ENCODE data around the gene ATP8A1.

Gene ATP8A1

DNA sequence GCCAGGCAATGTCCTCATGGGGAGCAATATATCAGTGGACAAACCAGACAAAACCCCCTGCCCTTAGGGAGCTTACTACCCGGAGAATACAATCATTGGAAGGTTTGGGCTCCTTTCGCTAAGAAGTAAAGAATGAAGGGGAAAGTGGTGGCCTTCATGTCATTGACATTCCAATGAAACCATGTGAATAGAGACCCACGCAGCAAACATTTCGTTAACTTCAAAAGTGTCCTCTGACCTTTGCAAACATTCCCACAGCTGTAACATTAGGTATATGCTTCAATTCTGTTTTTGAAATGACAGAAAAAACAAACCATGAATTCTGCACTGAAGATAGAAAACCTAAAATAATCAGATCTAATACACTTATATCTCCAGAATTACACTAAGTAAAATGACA, 7.0 kb downstream of the ATP8A1 start:
- no peak for DNase-seq (ENCODE audit: low spot score)

DNA sequence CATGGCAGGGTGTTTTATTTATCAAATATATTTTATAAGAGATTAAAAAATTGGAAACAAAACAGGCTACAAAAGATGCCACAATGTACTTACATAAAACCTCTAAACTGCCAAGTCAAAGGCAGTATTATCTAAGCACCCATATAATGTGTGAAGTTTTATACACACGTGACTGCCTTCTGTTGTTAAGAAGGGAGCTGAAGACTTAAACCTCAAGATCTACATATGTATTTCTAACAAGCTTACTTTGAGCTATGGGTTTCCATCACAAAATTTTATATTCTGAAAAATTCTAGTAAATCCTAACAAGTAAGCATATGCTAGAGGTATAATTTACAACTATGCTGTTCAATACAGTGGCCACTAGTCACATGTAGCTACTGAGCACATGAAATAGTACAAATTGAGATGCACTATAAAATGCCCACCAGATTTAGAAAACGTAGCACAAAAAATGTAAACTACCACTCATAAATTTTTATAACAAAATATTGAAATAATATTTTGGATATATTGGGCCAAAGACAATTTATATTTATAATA, 9.8 kb downstream of the ATP8A1 start:
- DNase-seq (ENCODE audit: low spot score), result no peak

DNA sequence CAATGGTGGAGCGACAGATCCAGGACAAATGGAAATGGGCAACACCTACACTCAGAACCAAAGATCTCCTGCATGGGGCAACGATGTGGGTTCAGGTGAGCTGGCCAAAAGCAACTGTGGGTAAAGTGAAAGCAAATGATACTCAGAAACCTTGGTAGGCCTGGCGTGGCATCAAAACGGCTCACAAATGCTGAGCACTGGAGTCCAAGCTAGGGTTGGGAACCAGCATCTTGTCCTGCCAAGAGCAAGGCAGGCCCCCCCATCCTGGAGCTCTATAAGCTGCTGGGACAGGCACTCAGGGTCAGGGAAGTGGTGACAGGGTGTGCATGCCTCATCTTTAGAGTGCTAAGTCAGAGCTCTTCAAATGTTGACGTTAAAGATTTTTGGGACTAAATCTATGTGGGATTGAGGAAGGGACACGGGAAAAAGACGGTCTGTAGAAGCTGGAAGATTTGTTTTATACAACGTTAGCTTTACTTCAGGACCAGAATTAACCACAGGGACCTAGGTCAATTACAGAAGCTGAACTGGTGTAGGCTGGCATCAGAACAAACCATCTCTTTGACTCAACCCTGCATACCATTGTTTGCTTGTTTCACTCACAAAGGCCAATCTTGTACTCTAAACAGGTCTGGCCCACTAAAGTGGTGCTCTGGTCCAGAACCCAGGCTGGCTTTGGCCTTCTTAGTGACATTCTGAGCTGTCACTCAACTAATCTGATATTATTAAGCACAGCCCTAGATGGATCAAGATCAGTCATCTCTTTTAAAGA, 10.7 kb downstream of the ATP8A1 start:
- no peak for DNase-seq (ENCODE audit: low spot score)

DNA sequence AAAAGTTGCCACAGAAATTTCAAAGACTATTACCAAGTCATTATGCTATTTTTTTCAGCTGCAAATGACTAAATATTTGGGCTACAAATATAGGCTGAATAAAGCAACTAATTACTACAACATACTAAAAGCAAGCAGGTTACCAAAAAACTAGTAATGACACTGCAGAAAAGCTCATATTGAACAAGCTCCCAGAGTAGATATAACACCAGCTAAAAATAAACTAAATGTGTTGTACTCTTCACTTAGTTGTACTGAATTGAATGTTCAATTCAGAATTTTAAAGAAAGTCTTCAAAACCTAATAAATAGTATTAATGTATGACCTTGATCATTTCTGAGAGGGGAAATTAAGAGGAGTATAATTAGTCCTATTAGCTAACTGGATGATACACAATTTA, 12.0 kb downstream of the ATP8A1 start:
- no peak for DNase-seq (ENCODE audit: low spot score)

DNA sequence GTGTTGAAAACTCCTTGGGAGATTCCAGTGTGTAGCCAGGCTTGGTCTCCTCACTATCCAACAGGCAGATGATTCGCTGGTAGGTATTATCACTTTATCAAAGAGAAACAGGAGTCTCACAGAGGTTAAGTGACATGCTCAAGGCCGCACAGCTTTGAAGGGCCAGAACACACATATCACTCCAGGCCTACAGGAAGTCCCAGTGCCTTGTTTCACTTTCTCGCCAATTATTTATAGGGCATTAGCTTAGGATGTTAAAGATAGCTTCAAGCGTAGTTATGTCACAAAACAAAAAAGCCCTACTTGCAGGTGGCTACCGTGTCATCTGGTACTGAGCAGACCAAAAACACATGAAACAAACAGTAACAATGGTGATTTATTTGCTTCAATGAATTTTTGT, 13.2 kb downstream of the ATP8A1 start:
- DNase-seq (ENCODE audit: low spot score), result no peak

DNA sequence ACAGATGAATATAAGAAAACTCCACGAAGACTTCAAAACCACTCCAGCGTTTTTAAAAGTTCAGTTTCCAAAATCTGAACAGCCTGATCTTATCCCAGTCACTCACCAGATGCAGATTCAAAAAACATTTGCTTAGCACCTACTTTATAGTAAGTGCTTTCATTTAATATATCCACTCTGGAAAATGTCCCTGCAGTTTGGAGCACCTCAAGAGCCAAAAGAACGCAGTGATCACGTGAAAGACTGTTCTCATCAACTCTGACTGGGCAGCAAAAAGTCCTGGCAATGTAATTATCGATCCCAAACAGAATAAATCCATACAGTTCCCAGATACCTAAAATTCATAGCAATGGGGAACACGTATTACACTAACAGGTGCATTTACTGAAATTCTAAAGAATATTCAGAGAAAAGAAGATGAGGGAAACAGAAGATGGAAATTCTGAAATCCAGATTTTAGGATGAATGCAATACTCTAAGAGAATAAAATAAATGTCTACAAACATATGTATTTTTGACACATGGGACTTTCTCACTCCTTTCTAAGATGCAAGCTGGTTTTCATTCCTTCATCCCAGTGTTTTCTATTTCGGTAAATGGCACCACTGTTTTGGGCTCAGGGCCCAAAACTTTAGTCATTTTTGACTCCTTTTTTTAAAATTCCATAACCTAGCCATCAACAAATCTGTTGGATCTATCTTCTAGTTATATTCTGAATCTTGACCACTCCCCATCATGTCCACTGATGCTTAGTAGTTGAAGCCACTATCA, 13.9 kb downstream of the ATP8A1 start:
- DNase-seq (ENCODE audit: low spot score), result no peak

DNA sequence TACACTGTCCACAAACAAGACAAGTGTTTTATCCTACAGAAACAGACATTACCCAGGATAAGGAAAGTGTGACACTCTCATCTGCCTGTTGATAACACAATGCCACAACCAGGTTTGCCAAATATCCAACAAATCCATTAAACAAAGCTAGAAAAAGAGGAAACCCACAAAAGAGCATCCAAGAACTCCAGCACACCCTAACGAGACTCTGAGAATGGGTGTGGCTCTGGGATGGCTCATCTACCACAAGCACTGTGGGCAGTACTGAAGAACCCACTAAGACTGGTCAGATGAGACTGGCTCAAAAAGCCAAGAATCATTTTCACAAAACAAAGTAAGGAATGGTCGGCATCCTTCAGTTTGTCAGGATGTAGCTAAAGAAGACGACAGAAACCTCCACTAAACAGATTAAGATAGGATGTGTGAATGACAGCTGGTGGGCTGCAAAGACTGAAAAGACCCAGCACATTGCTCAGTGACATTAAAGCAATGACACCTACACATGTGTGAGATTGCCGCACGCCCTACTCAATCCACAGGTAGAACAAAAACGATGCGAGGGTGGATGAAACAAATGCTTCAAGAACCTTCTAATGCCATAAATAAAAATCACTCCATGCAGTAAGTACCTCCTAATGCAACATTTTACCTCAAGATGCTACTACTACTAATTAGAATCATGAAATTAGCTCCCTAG, 14.7 kb downstream of the ATP8A1 start:
- no peak for DNase-seq (ENCODE audit: low spot score)

DNA sequence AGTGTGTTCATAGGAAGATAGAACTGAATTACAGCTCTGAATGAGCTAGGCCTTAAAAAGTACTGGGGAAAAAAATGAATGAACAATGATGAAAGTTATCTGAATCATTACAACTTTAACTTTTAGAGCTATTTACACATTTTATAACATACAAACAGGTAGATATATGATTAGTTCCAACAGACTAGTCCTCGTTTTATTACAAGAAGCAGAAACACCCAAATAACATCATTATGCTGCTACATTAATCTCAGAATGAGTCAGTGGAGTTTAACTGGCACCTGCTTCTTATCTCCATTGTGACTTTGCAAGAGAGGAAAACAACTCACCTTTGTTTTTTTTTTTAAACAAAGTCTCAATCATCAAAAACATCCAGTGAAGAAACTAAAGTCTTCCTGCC, 15.2 kb downstream of the ATP8A1 start:
- no peak for DNase-seq (ENCODE audit: low spot score)

DNA sequence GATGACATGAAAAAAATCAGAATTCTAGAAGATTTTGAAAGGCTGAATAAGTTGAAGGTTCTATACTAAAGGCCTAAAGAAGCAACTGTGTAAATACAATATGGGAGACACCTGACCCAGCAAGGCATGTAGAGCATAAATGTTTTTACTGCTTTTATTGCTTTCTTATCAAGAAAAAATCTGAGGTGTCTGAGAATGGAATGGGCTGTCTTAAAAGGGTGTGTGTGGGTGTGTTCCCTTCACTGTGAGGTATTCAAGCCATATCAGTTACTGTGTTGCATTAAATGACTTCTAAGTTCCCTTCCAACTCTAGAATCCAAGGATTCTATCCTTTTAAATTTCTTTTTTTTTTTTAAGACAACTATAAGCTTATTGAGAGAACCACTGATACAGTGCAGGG, 15.7 kb downstream of the ATP8A1 start:
- DNase-seq (ENCODE audit: low spot score), result no peak

DNA sequence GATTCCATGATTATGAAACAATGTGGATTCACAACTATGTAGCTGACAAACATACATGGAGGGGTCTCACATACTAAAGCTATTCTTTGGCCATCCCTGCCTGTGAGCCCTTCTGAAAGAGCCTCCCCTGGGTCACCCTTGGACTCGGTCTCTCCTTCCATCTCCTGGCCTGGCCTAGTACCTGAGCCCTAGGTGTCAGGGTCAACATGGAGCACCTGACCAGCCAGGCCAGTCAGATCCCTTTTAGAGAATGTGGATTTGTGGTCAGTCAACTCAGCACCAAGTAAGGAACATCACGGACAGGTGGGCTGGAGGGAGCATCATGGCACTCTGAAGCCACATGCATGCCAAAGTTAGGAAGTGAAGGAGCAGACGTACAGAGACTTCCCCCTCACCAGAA, 16.3 kb downstream of the ATP8A1 start:
- DNase-seq (ENCODE audit: low spot score), result no peak

DNA sequence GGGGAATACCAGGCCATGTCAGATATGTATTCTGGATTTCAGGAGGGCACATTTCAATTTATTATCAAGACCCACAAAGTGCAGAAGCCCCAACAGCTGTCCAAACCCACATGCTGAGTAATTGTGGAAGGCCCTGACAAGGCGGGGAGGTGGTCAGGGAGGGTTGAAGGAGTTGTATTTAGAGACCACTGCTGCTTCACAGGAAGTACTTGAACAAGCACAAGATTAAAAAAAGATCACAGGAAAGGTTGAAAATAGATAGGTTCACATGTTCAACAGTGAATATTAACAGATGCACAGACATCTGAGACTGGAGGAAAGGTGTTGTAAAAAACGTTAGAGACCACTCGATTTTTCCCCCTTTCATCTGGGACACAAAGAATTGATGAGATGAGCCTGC, 17.9 kb downstream of the ATP8A1 start:
- no peak for DNase-seq (ENCODE audit: low spot score)

DNA sequence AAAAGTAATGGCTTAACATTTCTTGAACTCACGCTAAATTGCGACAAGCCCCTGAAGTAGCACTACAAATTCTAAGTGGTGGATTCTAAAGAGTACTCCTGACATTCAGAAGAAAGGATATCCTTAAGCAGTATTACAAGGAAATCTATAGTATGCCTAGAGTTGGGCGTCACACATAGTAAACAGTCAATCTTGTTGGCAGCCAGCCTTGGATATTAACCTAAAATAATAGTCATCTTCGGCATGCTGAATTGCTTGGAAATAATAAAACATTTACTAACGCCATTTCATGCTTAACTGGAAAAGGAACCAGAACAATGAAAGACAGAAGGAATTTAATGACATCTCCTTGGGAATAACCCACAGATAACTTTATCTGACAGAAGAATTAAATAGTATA, 18.6 kb downstream of the ATP8A1 start:
- no peak for DNase-seq (ENCODE audit: low spot score)

DNA sequence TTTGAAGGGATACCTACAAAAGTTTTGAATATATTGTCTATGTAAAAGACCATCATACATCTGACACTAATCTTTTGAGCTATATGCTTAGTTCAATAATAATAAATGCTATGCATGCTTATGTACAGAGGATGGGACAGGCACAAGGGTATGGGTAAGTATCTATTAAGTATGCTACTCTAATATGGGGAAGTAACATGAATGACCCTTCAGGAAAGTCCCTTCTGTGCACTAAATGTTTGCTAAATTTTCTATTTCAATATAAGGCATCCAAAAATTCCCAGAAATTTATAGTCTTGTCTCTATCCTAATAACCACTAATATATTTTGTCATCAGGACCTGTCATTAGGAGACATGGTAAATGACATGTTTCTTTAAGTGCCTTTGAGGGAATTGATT, 19.0 kb downstream of the ATP8A1 start:
- no peak for DNase-seq (ENCODE audit: low spot score)

DNA sequence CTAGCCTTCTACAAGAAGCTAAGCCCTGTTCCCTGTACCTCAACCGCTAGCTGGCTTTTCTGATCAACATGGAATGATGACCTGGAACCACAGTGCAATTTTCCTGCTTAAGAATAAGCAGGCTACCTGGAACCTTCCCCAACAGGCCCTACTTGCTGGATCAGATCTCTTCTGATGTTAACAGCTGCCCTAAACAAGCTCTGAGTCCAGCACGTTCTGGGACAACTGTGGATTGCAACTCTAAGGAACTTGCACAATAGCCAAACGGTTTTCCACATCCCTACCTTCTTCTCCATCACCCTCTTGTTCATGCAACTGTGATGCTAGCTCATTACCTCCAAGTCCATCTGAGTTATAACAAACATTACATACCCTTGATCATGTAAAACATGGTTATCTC, 19.8 kb downstream of the ATP8A1 start:
- DNase-seq (ENCODE audit: low spot score), result no peak

DNA sequence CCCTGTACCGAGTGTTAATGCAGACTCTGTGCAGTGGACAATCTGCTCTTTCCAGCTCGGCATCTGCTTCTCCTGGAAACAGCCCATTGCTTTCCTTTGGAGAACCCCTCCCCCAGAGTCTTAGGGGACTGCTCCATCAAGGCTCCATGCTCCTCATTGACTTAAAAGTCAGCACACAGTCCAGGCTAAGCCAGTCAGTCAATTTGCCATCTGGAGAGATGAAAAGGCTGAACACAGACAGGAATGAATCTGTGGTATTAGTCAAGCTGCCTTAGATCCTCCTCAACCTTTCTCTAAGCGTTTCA, 20.3 kb downstream of the ATP8A1 start:
- DNase-seq (ENCODE audit: low spot score), result no peak

DNA sequence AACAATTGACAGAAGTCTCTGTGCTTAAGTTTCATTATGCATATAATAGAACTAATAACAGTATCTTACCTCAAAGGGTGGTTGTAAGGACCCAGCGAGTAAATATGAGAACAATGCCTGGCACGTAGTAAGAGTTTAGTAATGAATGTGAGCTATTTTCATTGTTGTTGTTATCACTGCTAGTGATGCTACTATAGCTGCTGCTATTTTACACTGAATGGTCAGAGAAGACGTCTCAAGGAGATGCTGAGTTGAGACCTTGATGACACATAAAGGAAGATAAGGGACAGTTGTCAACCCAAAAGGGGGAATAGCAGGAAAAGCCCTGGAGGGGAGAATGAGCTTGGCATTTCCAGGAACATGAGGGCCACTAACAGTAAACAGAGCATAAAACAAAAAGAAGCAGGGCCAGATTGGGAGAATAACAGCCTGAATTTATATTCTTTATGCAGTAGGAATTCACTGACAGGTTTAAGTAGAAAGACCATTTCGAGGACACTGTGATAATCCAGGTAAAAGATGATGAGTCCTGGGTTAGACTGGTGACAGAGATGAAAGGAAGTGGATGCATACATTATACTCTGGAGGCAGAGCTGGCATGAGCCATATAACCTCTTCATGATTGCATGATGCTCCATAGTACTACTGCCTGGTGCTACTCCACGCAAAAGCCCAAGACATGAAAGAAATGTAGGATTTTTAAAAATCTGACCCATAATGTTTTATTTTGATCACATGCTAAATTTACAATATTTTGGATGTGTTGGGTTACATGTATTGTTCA, 23.1 kb downstream of the ATP8A1 start:
- DNase-seq (ENCODE audit: low spot score), result peak; percentile 39

DNA sequence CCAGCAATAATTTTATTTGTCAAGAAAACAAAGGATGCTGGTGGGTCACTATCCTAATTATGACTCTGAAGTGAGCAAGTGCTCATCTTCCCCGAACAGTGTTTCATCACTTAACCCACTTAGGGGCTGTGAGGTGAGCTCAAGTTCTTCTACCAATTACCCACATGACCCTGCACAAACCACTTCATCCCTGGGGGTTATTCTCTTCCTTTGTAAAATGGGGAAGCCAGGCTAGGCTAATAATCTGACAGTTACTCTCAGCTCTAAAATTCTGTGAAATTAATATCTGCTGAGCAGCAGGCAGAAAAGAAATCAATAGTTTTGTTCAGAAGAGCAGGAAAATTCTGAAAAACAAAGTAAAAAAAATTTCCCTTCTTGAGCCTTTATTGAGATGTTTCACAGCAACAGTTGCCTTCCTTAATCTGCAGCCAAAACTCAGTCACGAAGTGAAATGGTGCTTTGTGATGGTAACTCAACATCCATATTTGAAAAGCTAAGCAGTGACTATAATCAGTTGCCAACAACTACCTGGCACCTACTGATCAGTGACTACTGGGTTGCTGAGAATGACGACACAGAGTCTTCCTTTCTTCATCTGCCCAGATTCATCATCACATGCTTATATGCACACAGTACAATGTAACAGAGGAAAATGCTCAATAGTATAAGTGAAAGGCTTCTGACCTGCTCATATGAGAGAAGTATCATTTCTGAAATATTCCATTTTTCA, 24.1 kb downstream of the ATP8A1 start:
- no peak for DNase-seq (ENCODE audit: low spot score)

DNA sequence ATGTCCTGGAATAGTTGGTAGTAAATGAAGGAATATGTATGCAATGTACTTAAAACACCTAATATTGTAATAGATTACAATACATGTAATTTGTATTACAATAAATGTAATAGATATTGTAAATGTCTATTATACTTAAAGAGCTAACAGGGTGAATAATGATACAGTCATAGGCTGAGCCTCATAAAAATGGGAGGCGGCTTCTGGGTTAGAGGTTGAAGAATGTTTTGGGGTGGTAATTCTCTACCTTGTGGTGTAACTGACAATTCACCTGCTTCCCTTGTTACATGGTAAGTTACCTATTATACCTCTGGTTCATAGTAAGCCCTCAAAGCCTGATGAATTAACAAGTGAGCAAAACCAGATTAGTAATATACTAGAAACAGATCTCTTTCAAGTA, 26.0 kb downstream of the ATP8A1 start:
- DNase-seq (ENCODE audit: low spot score), result no peak

DNA sequence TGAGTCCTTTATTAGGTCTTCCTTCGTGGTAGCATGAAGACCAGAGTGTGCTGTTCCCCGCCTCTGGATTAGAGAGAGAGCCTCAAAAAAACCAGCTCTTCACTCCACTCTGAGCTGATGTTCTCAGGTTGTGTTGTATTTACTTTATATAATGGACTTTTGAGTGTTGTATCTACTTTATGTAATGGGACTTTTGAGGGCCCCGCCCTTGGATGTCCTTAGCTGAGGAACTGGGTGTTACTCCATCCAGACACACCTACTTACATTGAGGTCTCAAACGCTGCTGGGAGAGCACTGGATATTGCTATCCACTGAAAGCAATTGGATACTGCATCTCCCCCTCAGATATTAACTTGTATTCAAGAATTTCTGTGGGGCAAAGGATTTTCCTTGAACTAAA, 28.2 kb downstream of the ATP8A1 start:
- DNase-seq (ENCODE audit: low spot score), result no peak

DNA sequence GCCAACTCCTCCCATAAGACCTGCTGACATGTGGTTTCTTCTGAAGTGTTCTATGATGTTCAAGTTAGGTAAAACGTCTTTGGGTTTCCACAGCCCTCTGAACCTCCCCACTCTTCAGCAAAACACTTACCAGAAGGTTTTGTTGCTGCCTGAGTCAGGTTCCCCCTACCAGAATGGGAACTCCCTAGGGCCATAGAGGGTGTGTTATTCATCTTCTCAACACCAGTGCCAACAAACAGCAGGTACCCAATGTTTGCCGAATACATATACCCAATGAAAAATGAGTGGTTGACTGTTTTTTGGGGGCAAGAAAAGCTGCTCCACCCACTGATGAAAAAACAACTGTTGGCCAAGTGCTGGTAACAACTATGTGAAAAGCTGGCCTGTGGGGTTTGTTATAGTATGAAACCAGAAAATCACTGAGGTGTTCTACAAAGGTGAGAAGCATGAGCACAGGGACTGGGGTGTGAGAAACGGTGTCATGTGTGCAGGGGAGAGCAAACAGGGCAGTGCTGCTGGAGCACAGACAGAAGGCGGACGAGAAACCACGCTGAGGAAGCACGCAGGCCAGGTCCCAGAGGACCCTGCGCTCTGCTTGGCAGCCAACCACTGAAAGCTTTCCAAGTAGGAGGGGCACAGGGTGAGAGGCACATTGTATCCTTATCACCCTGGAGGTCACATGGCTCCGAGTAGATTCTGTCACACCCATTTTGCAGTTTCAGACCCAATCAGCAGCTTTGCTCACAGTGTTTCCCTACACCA, 28.8 kb downstream of the ATP8A1 start:
- no peak for DNase-seq (ENCODE audit: low spot score)

DNA sequence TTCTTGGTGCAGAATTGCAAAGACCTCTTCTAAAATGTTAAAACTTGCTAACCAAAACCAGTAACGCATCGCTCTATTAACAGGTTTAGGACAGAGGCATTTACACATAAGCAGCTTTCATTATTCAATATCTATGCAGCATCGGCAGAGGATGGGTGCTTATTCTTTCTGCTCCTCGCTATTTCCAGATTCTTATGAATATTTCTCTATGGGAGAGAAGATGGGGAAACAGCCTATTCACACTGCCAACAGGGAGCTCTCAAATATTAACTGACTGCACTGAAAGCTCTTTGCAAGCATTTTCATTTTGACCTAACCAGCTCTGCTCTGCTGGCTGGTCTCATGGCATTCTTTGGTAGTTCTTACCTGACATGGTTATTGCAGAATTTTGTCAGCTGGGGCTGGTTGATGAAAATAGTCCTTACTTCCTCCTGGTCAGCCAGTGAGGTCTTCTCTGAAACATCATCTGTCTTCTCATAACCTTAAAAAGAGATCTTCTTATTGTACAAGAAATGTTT, 30.2 kb downstream of the ATP8A1 start:
- no peak for DNase-seq (ENCODE audit: low spot score)

Data from activated CD4-positive, alpha-beta T cell treated with anti-CD3 and anti-CD28 coated beads, Interleukin-2, Interleukin-4, amounts not matched to agents 100 ng/mL and 50 ng/mL, durations not matched to agents 16 hours and 8 hours (primary cell).